HG02970 (cell line): ENCODE data around the gene MGAM2.
"Not testable (repeated sequence)": the region's sequence is repeated elsewhere in the genome, so short reads cannot be mapped to it uniquely, and the experiment has no call there.

Experiments
- ATAC-seq: cut with Tn5 transposase; IDR thresholded peaks from one replicate; pipeline ENCODE4 v1.9.1; 2021; ENCODE audit warnings: mild to moderate bottlenecking, moderate library complexity, moderate number of reproducible peaks; ENCODE audit not compliant: unreplicated experiment, low FRiP score

The MGAM2 gene

GRCh38 chr7:142111499-142111898 lies at the start of gene MGAM2:
Gene MGAM2, plus strand, starts transcription at chr7:142111718. Its CDS starts 5,156 bp downstream, at chr7:142116874.
- no peak for ATAC-seq

- ATAC-seq, result no peak
Measured at GRCh38 chr7:142063551-142064442, 47.7 kb upstream of the MGAM2 start.

GRCh38 chr7:142066536-142066935 lies 45.0 kb upstream of the MGAM2 start:
- ATAC-seq, result no peak

GRCh38 chr7:142077762-142078161 lies 33.8 kb upstream of the MGAM2 start:
- ATAC-seq, result no peak

- ATAC-seq, result no peak
Measured at GRCh38 chr7:142083605-142084004, 27.9 kb upstream of the MGAM2 start.

DNA sequence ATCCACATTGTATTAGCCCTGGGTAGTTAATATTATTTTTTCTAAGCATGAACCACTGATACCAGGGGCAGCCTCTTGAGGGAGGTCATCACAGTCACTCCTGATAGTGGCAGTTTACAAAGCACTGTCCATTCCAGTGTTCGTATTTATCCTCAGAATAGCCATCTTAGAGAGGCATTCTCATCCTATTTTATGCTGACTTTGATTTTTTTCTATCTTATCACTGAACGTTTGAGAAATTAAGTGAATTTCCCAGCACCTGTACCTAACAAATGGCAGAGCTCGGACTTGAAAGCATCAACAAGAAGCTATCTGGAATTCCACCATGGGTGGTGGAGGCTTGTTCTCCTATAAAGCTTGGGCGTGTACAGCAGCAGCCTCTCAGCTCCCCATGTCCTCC lies 26.1 kb upstream of the MGAM2 start:
- no peak for ATAC-seq

DNA sequence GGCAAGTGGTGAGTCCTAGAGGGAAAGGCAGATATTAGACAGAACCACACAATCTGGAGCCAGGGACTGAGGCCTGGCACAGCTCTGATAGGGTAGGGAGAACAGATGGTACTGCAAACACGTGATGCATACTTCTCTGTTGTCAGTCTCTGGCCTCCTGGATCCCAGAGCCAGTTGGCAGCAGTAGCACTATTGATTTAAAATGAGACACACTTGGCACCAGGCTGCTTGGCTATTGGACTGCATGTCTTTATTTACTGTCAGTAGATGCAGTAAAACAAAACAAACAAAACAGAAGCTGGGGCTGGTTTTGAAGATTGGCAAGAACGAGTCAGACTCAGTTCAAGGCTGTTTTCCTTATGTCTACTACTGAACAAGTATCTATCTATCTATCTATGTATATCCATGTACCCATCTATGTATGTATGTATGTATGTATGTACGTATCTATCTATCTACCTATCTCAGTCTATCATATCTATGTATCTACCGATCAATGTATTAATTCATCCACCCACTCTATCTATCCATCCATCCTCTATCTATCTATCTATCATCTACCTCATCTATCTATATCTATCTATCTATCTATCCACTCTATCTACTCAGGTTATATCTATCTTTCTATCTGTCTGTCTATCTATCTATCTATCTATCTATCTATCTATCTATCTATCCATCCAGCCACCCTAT lies 23.4 kb upstream of the MGAM2 start:
- ATAC-seq, result no peak

DNA sequence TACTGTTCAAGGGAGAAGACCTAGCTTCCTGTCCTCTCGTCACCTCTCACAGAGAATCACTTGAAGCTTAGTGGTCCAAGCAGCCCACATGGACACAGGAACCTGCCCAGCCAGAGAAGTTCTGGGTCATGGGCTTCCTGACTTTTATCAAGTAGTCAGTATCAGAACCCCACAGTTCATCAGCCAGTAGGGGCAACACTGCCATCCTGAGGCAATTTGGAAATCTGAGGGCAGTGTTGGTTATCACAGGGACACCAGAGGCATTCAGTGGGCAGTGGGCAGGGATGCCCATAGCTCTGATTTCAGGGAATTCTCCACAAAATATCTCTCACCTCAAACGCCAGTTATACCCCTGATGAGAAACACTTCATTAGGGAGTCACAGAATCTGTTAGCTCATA lies 22.5 kb upstream of the MGAM2 start:
- no peak for ATAC-seq

- ATAC-seq, result no peak
Measured at GRCh38 chr7:142091961-142092360, 19.6 kb upstream of the MGAM2 start.

GRCh38 chr7:142094861-142095260 lies 16.7 kb upstream of the MGAM2 start:
- ATAC-seq, result no peak

GRCh38 chr7:142097571-142097970 lies 13.9 kb upstream of the MGAM2 start:
- ATAC-seq, result no peak

DNA sequence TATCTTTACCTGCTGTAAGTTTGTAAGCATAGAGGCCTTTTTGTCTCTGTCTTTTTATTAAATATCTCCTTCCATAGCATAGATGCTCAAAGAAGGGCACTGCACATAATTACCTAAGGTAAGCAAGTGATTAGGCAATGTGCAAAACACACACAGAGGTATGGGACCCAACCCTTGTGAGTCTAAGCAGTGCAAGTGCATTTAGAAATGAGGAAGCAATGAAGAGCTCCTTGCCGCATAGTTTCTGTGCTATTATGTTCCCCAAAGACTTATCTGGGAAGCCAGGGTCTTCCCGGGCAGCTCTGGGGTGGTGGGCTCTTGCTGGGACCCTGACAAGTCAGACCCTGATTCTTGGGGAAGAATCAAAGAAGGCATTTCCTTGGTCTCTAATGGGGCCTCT lies 13.5 kb upstream of the MGAM2 start:
- no peak for ATAC-seq

DNA sequence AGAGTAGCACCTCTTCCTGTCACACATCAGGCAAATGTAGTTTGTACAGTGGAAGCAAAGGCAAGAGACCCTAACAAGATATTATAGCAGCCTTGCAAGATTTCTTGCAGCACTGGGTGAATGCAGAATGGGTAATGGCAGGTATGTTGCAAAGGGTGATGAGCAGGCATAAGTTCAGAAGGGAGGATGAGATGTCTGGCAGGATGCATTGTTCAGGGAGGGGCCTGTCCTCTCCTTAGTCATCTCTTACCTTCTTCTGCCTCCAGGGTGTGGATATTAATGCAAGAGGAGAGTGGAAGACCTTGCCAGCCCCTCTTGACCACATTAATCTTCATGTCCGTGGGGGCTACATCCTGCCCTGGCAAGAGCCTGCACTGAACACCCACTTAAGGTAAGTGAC lies 12.2 kb upstream of the MGAM2 start:
- ATAC-seq, result not testable (repeated sequence)

DNA sequence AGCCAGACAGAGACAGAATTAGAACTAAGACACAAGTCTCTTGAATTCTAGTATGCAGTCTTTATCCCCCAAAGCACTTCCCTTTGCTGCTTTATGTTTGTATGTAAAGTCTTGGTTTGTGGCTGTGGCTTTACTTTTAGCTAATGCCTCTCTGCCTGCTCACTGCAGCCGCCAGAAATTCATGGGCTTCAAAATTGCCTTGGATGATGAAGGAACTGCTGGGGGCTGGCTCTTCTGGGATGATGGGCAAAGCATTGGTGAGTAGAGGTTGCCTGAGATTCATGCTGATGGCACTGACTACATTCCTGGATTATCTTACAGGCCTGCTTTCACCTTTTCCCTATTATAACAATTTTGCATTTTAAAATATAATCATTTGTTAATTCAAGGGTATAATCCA lies 10.9 kb upstream of the MGAM2 start:
- ATAC-seq, result no peak

DNA sequence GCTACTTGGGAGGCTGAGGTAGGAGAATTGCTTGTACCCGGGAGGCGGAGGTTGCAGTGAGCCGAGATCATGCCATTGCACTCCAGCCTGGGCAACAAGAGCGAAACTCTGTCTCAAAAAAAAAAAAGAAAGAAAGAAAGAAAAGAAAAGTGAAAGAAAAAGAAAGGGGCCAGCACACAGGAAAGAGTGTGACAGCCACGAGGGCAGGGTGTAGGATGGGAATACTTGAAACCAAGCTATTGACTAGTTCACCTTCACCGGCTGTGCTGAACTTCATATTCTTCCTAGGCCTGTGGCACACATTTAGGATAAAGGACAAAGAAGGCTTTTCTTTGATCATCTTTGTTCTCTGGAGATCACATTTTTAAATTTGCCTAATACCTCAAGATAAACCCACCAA lies 9.7 kb upstream of the MGAM2 start:
- not testable (repeated sequence) for ATAC-seq

DNA sequence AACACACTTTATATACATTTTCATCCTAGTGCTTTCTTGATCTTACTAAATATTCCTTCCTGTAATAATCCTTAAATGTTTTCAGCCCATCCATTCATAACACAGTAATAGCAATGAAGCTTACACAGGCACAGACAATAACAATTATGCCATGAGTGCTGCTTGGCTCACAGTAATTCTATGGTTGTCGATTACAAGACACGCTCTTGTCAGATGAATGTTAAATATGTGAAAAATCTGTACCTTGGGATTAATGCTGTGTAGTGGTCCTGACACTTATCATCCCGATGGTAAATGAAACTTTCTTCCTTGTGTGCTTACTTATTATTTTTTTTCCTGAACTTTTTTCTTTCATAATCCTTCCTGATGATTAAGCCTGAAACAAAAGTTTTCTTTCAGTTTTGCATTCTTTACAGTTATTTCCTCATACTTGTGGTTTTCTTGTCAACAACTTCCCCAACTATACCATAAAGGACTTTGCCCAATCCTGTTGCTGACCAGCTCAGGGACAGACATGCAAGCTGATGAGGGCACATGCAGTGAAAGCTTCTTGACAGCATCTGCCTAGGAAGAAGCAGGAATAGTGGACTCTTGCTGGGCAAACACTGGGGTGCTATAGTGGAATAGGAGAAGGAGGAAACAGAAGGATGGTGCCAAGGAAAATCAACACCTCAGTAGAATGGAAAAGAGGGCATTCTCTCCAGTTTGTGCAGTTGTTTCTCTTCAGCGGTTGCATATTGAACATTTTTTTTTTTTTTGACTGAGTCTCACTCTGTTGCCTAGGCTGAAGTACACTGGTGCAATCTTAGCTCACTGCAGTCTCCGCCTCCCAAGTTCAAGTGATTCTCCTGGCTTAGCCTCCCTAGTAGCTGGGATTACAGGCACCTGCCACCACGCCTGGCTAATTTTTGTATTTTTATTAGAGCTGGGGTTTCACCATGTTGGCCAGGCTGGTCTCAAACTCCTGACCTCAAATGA lies 6.7 kb upstream of the MGAM2 start:
- ATAC-seq, result no peak

GRCh38 chr7:142108728-142109505 lies 2.6 kb upstream of the MGAM2 start:
- ATAC-seq, result no peak

GRCh38 chr7:142110098-142110497 lies 1.4 kb upstream of the MGAM2 start:
- no peak for ATAC-seq

GRCh38 chr7:142110638-142111037 lies 880 bp upstream of the MGAM2 start:
- ATAC-seq, result no peak

- no peak for ATAC-seq
Measured at GRCh38 chr7:142112086-142112485, 568 bp downstream of the MGAM2 start.
